ENCODE results near the gene MEMO1.

The MEMO1 gene

DNA sequence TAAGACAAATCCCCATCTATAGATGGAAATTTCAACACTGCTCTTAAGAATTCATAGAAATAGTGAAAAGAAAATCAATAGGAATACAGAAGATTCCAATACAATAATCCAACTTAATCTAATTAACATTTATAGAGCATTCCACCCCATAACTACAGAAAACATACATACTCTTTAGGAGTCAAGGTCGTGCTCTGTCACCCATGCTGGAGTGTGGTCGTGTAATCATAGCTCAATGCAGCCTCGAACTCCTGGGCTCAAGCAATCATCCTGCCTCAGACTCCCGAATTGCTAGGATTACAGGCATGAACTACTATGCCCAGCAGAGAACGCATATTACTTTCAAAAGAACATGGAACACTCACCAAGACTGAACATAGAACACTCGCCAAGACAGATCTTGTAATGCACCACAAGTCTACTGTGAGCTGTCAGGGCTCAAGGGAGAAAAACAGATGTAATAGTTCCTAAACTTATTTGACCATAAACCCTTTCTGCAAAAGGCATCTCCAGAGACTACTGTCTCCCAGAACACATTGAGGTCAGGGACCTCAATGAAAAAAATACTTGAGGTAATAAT, 14.1 kb downstream of the MEMO1 start:
- Histone ChIP-seq H3K4me3 (ENCODE audit: low read depth, low read length) (no peak overlapping the region), H3K27ac (ENCODE audit: low read depth, low read length) (no peak overlapping the region), H3K36me3 (ENCODE audit: control insufficient read depth, insufficient read depth, low read length) (no peaks in the 10 kb centered on the region), H3K9me3 (ENCODE audit: control insufficient read depth, insufficient read depth, low read depth, low read length) (no peaks in the 10 kb centered on the region), H3K27me3 (ENCODE audit: control insufficient read depth, insufficient read depth, low read length) (no peaks in the 10 kb centered on the region), H3K9ac (ENCODE audit: low read length) (no peak overlapping the region), H3K4me1 (ENCODE audit: control insufficient read depth, insufficient read depth, low read length) (no peaks in the 10 kb centered on the region)

DNA sequence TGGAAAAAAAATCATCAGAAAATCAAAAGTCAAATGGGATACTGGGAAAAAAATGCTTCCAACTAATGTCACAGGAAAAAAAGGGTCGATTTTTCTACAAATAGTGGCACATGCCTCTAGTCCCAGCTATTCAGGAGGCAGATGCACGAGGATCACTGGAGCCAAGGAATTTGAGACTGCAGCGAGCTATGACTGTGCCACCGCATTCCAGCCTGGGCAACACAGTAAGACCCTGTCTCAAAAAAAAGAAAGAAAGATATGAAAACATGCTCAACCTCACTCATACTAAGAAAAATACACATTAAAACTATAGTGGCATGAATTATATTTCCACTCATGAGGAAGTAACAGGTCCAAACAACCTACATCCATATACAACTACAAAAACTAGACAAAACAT, 17.9 kb downstream of the MEMO1 start:
- H3K4me1 ChIP-seq (ENCODE audit: control insufficient read depth, insufficient read depth, low read length), result no peaks in the 10 kb centered on the region
- no peak overlapping the region for H3K27ac ChIP-seq (ENCODE audit: low read depth, low read length)
- H3K9ac ChIP-seq (ENCODE audit: low read length), result no peak overlapping the region

DNA sequence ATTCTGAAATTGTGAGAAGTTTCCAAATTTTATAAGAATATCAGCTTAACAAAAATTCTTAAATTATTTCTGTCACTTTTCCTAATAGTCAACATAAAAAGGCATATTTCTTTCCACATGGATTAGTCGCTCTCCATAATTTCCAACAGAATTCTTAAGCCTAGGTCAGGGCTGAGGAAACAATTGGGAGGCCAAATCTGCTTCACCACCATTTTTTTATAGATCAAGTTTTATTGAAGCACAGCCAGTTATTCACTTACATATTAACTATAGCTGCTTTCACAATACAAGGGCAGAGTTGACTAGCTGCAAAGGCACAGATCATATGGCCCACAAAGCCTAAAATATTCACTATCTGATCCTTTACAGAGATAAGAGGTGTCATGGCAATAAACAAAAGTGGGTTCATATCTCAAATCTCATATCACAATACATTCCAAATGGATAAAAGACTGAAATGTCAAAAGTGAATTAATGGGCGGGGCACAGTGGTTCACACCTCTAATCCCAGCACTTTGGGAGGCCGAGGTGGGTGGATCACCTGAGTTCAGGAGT, 18.7 kb downstream of the MEMO1 start:
- H3K9ac ChIP-seq (ENCODE audit: low read length), result no peak overlapping the region
- H3K4me1 ChIP-seq (ENCODE audit: control insufficient read depth, insufficient read depth, low read length), result no peaks in the 10 kb centered on the region
- H3K9me3 ChIP-seq (ENCODE audit: control insufficient read depth, insufficient read depth, low read depth, low read length), result no peaks in the 10 kb centered on the region
- no peak overlapping the region for H3K4me3 ChIP-seq (ENCODE audit: low read depth, low read length)
- no peaks in the 10 kb centered on the region for H3K27me3 ChIP-seq (ENCODE audit: control insufficient read depth, insufficient read depth, low read length)
- H3K27ac ChIP-seq (ENCODE audit: low read depth, low read length), result no peak overlapping the region
- no peaks in the 10 kb centered on the region for H3K36me3 ChIP-seq (ENCODE audit: control insufficient read depth, insufficient read depth, low read length)

More for the DNA sequence above, 17.9 kb downstream of the MEMO1 start:
- H3K27me3 ChIP-seq (ENCODE audit: control insufficient read depth, insufficient read depth, low read length), result no peaks in the 10 kb centered on the region
- no peaks in the 10 kb centered on the region for H3K36me3 ChIP-seq (ENCODE audit: control insufficient read depth, insufficient read depth, low read length)
- no peaks in the 10 kb centered on the region for H3K9me3 ChIP-seq (ENCODE audit: control insufficient read depth, insufficient read depth, low read depth, low read length)
- H3K4me3 ChIP-seq (ENCODE audit: low read depth, low read length), result no peak overlapping the region

DNA sequence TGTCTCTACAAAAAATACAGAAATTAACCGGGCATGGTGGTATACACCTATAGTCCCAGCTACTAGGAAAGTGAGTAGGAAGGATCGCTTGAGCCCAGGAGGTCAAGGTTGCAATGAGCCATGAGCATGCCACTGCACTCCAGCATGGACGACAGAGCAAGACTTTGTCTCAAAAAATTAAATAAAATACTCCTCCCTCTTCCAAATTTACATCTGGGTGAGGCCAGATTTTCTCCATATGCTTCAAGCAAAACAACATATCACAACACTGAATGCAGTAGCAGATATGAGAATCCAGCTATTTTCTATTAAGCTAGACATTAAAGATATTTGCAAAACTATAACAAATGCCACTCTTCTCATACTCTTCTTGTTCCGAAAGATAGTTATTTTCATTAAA, 20.9 kb downstream of the MEMO1 start:
- H3K4me1 ChIP-seq (ENCODE audit: control insufficient read depth, insufficient read depth, low read length), result no peaks in the 10 kb centered on the region
- H3K9ac ChIP-seq (ENCODE audit: low read length), result no peak overlapping the region
- H3K36me3 ChIP-seq (ENCODE audit: control insufficient read depth, insufficient read depth, low read length), result no peaks in the 10 kb centered on the region
- no peaks in the 10 kb centered on the region for H3K9me3 ChIP-seq (ENCODE audit: control insufficient read depth, insufficient read depth, low read depth, low read length)
- H3K27me3 ChIP-seq (ENCODE audit: control insufficient read depth, insufficient read depth, low read length), result no peaks in the 10 kb centered on the region
- no peak overlapping the region for H3K27ac ChIP-seq (ENCODE audit: low read depth, low read length)
- H3K4me3 ChIP-seq (ENCODE audit: low read depth, low read length), result no peak overlapping the region

DNA sequence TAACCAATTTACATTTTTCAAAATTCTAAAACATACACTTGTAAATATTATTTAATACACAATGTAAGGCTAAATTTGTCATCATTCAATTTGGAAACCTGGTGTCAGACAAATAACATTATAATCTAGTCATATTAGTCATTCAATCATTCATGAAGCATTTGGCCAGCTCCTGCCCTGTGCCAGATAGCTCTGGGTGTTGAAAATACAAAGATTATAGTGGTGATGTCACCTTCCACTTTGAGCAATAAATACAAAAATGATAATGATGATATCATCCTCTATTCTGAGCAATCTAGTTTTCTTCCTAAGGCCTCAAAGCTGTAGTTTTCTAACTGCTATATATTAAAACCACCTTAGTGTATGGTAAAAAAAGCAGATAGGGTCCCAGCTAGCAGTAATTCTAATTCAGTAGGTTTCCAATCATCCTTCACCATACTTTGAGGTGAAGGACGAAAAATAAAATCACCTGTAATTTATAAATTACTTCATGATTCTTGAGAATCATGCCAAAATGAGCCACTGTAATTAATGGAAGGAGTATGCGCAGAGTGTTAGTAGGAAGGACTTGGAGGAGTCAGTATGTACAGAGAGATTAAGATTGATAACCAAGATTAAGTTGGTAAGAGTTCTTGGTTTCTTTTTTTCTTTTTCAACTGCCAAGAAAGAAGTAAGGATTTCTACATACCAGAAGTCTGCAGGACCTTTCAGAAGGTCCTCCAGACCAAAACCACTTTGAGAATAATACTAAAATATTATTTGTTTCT, 23.2 kb downstream of the MEMO1 start:
- no peak overlapping the region for H3K27ac ChIP-seq (ENCODE audit: low read depth, low read length)
- H3K4me3 ChIP-seq (ENCODE audit: low read depth, low read length), result no peak overlapping the region
- no peaks in the 10 kb centered on the region for H3K9me3 ChIP-seq (ENCODE audit: control insufficient read depth, insufficient read depth, low read depth, low read length)
- H3K27me3 ChIP-seq (ENCODE audit: control insufficient read depth, insufficient read depth, low read length), result no peaks in the 10 kb centered on the region
- H3K4me1 ChIP-seq (ENCODE audit: control insufficient read depth, insufficient read depth, low read length), result no peaks in the 10 kb centered on the region
- no peaks in the 10 kb centered on the region for H3K36me3 ChIP-seq (ENCODE audit: control insufficient read depth, insufficient read depth, low read length)
- H3K9ac ChIP-seq (ENCODE audit: low read length), result no peak overlapping the region

DNA sequence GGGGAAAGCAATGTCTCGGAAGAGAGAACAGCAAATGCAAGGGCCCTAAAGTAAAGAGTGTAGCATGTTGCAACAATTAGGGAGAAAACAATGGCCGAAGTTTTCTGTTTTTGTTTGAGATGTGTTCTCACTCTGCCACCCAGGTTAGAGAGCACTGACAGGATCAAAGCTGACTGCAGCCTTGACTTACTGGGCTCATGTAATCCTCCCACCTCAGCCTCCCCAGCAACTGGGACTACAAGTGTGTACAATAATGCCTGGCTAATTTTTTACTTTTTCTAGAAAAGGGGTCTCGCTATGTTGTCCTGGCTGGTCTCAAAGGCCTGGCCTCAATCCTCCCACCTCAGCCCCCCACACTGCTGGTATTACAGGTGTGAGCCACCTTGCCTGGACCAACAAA, 23.9 kb downstream of the MEMO1 start:
- no peaks in the 10 kb centered on the region for H3K36me3 ChIP-seq (ENCODE audit: control insufficient read depth, insufficient read depth, low read length)
- no peaks in the 10 kb centered on the region for H3K4me1 ChIP-seq (ENCODE audit: control insufficient read depth, insufficient read depth, low read length)
- no peak overlapping the region for H3K27ac ChIP-seq (ENCODE audit: low read depth, low read length)
- no peak overlapping the region for H3K4me3 ChIP-seq (ENCODE audit: low read depth, low read length)
- no peak overlapping the region for H3K9ac ChIP-seq (ENCODE audit: low read length)
- H3K9me3 ChIP-seq (ENCODE audit: control insufficient read depth, insufficient read depth, low read depth, low read length), result no peaks in the 10 kb centered on the region
- no peaks in the 10 kb centered on the region for H3K27me3 ChIP-seq (ENCODE audit: control insufficient read depth, insufficient read depth, low read length)

DNA sequence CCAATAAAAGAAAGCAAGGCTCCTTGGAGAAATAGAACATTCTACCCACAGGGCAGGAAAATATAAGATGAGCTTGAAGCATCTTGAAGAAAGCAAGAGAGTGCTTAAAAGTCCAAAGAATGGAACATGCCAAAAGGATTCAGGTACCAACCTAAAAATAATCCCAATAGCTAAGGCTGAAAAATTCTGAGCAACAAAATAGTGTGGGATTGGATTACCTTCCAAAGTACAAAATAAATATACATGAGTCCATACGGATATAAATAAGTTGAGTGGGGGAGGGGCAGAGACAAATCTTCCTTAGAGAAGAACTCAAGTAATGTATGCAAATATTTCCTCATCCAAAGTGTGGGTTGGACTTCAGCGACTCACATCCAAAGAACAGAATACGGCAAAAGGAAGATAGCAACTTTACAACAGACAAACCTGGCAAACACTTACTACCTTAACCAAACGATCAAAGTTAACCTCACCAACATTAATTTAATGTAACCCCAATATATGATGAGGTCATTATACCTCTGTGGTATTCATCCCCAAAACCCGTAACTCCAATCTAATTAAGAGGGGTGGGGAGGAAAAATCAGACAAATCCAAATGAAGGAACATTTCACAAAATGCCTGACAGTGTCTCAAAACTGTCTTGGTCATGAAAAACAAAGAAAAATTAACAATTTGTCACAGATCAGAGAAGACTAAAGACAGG, 26.9 kb downstream of the MEMO1 start:
- no peaks in the 10 kb centered on the region for H3K27me3 ChIP-seq (ENCODE audit: control insufficient read depth, insufficient read depth, low read length)
- H3K27ac ChIP-seq (ENCODE audit: low read depth, low read length), result no peak overlapping the region
- no peak overlapping the region for H3K4me3 ChIP-seq (ENCODE audit: low read depth, low read length)
- H3K36me3 ChIP-seq (ENCODE audit: control insufficient read depth, insufficient read depth, low read length), result no peaks in the 10 kb centered on the region
- H3K9me3 ChIP-seq (ENCODE audit: control insufficient read depth, insufficient read depth, low read depth, low read length), result no peaks in the 10 kb centered on the region
- H3K9ac ChIP-seq (ENCODE audit: low read length), result no peak overlapping the region
- H3K4me1 ChIP-seq (ENCODE audit: control insufficient read depth, insufficient read depth, low read length), result peaks cover 11% of the 10 kb centered on the region

DNA sequence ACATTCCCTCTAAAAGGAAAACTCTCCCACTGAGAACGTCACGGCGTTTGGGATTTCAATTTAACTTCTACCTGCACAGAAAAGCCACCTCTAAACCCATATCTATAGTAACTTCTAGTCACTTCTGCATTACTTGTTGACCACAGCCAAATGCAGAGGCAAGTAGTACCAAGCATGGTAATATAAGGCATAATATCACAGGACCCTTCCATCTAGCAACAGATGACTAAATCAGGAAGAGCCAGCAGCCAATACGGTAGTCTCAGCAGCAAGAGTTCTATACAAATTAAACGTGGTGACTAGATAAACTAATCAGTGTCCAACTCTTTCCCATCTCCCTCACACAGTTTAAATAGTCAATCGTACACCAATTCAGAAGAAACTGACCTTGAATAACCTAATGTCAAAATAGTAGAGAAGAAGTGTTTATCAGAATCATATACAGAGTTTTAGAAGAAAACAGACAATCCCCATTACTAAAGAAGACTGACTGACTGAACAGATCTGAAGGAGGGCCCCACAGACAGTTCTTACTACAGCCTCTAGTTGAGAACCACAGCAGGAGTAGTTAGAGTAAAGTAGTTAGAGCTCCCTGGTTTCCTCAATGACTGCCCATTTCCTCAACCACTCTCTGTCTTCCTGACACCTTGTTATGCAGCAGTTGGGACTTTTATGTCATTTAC, 30.0 kb downstream of the MEMO1 start:
- H3K27ac ChIP-seq (ENCODE audit: low read depth, low read length), result no peak overlapping the region
- H3K36me3 ChIP-seq (ENCODE audit: control insufficient read depth, insufficient read depth, low read length), result no peaks in the 10 kb centered on the region
- H3K4me1 ChIP-seq (ENCODE audit: control insufficient read depth, insufficient read depth, low read length), result peaks cover 11% of the 10 kb centered on the region
- H3K27me3 ChIP-seq (ENCODE audit: control insufficient read depth, insufficient read depth, low read length), result no peaks in the 10 kb centered on the region
- H3K9me3 ChIP-seq (ENCODE audit: control insufficient read depth, insufficient read depth, low read depth, low read length), result no peaks in the 10 kb centered on the region
- H3K9ac ChIP-seq (ENCODE audit: low read length), result no peak overlapping the region
- no peak overlapping the region for H3K4me3 ChIP-seq (ENCODE audit: low read depth, low read length)

DNA sequence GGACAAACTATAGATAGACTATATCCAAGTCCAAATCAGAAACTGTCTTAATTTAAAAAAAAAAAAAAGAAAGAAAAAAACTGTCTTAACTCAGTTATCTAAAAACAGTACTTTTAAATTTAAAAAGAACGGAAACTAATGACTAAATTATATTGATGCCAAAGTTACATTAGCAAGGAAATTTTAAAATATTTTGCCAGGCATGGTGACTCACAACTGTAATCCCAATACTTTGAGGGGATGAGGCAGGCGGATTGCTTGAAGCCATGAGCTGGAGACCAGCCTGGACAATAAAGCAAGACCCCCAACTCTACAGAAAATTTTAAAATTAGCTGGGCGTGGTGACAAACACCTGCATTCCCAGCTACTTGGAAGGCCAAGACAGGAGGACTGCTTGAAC, 30.9 kb downstream of the MEMO1 start:
- Histone ChIP-seq H3K27ac (ENCODE audit: low read depth, low read length) (no peak overlapping the region), H3K9ac (ENCODE audit: low read length) (no peak overlapping the region), H3K4me3 (ENCODE audit: low read depth, low read length) (no peak overlapping the region), H3K9me3 (ENCODE audit: control insufficient read depth, insufficient read depth, low read depth, low read length) (no peaks in the 10 kb centered on the region), H3K4me1 (ENCODE audit: control insufficient read depth, insufficient read depth, low read length) (peaks cover 11% of the 10 kb centered on the region), H3K27me3 (ENCODE audit: control insufficient read depth, insufficient read depth, low read length) (no peaks in the 10 kb centered on the region), H3K36me3 (ENCODE audit: control insufficient read depth, insufficient read depth, low read length) (no peaks in the 10 kb centered on the region)

DNA sequence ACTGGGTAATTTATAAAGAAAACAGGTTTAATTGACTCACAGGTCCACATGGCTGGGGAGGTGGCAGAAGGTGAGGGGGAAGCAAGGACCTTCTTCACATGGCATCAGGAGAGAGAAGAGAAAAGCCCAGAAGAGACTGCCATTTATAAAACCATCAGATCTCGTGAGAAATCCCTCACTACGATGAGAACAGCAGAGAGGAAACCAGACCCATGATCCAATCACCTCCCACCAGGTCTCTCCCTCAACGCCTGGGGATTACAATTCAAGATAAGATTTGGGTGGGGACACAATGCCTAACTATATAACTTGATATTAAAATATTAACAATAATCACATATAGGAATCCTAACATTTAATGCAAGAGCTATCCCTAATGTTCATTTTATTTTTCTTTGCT, 31.8 kb downstream of the MEMO1 start:
- Histone ChIP-seq H3K4me3 (ENCODE audit: low read depth, low read length) (no peak overlapping the region), H3K36me3 (ENCODE audit: control insufficient read depth, insufficient read depth, low read length) (no peaks in the 10 kb centered on the region), H3K9ac (ENCODE audit: low read length) (no peak overlapping the region), H3K27ac (ENCODE audit: low read depth, low read length) (no peak overlapping the region), H3K4me1 (ENCODE audit: control insufficient read depth, insufficient read depth, low read length) (peaks cover 11% of the 10 kb centered on the region), H3K27me3 (ENCODE audit: control insufficient read depth, insufficient read depth, low read length) (no peaks in the 10 kb centered on the region), H3K9me3 (ENCODE audit: control insufficient read depth, insufficient read depth, low read depth, low read length) (no peaks in the 10 kb centered on the region)
